Bone marrow (tissue), 2 donors: ENCODE results near the gene SNX25.

Source experiments
- DNase-seq, 2 donors: peaks; one replicate each; lab custom pipeline; 2025; lab: John Stamatoyannopoulos, UW

The SNX25 gene

GRCh38 chr4:185379326-185380295 lies 170.2 kb downstream of the SNX25 start:
- no peak for DNase-seq

GRCh38 chr4:185380320-185380719 lies 170.9 kb downstream of the SNX25 start:
- DNase-seq = no peak

- no peak for DNase-seq
Observed at GRCh38 chr4:185381288-185382196, 172.1 kb downstream of the SNX25 start.

GRCh38 chr4:185382754-185383153 lies 173.4 kb downstream of the SNX25 start:
- no peak for DNase-seq

GRCh38 chr4:185383451-185383850 lies 174.1 kb downstream of the SNX25 start:
- DNase-seq = no peak

- no peak for DNase-seq
Observed at GRCh38 chr4:185384061-185384460, 174.7 kb downstream of the SNX25 start.

GRCh38 chr4:185384930-185385331 lies 175.5 kb downstream of the SNX25 start:
- DNase-seq = no peak

GRCh38 chr4:185387957-185388356 lies 178.6 kb downstream of the SNX25 start:
- DNase-seq = no peak

- DNase-seq = no peak
Observed at GRCh38 chr4:185390941-185391340, 181.5 kb downstream of the SNX25 start.

GRCh38 chr4:185392156-185392555 lies 182.8 kb downstream of the SNX25 start:
- DNase-seq = no peak

GRCh38 chr4:185394568-185395237 lies 185.3 kb downstream of the SNX25 start:
- DNase-seq = no peak

GRCh38 chr4:185395238-185395955 lies 186.0 kb downstream of the SNX25 start, which contains the start of gene LRP2BP:
Gene LRP2BP (minus strand): TSS chr4:185395924. CDS start chr4:185378186, 17,738 bp downstream.
- DNase-seq = peak in 1 of 2 donors; percentile 44

- DNase-seq = peak; percentile 87 to 91
Observed at GRCh38 chr4:185395956-185396723, 186.7 kb downstream of the SNX25 start.

- DNase-seq = no peak
Observed at GRCh38 chr4:185396724-185397385, 187.5 kb downstream of the SNX25 start, which contains the start of gene ANKRD37. Gene ANKRD37 (plus strand): TSS chr4:185396841. CDS start chr4:185396924, 83 bp downstream.

GRCh38 chr4:185398618-185399017 lies 189.2 kb downstream of the SNX25 start:
- DNase-seq = no peak

GRCh38 chr4:185399466-185399865 lies 190.1 kb downstream of the SNX25 start:
- no peak for DNase-seq

GRCh38 chr4:185404031-185404430 lies 194.6 kb downstream of the SNX25 start:
- no peak for DNase-seq

- DNase-seq = no peak
Observed at GRCh38 chr4:185405296-185405999, 196.1 kb downstream of the SNX25 start.

GRCh38 chr4:185408432-185408831 lies 199.0 kb downstream of the SNX25 start:
- DNase-seq = no peak
